OCI-LY1 (cell line): Measurements from ENCODE around the gene B4GALT6.

Experiments
- H2AFZ ChIP-seq: fragments of 200-600 bp; sonication (generic), shearing (Covaris generic); 2 replicates; pipeline ENCODE4 v1.6.0; 2014; ENCODE audit warnings: antibody characterized with exemption, mild to moderate bottlenecking, low read length
- H3F3A ChIP-seq: fragments of 200-600 bp; sonication (generic), shearing (Covaris generic); 2 replicates; pipeline ENCODE4 v1.6.0; 2014; ENCODE audit warnings: mild to moderate bottlenecking, antibody characterized with exemption, low read length, moderate library complexity; ENCODE audit not compliant: insufficient read depth
- H3K27ac ChIP-seq: fragments of 200-600 bp; sonication (generic); 2 replicates; pipeline ENCODE4 v1.5.1; 2014; ENCODE audit warnings: low read length, mixed run types, mild to moderate bottlenecking, low read depth; ENCODE audit not compliant: poor library complexity, severe bottlenecking
- H3K27me3 ChIP-seq: fragments of 200-600 bp; sonication (generic); 2 replicates; pipeline ENCODE4 v1.6.0; 2014; ENCODE audit warnings: antibody characterized with exemption, mild to moderate bottlenecking, low read length, moderate library complexity; ENCODE audit not compliant: insufficient read depth
- H3K36me3 ChIP-seq: fragments of 200-600 bp; sonication (generic); 2 replicates; pipeline ENCODE4 v1.6.1; 2014; ENCODE audit warnings: mild to moderate bottlenecking, antibody characterized with exemption, low read length, moderate library complexity, mixed read lengths; ENCODE audit not compliant: insufficient read depth
- H3K4me1 ChIP-seq: fragments of 200-600 bp; sonication (generic); 2 replicates; pipeline ENCODE4 v1.5.1; 2014; ENCODE audit warnings: mild to moderate bottlenecking, low read length, moderate library complexity; ENCODE audit not compliant: insufficient read depth, severe bottlenecking
- H3K4me2 ChIP-seq: fragments of 200-600 bp; sonication (generic), shearing (Covaris generic); 2 replicates; pipeline ENCODE4 v1.6.1; 2014; ENCODE audit warnings: low read length
- H3K4me3 ChIP-seq: fragments of 200-600 bp; sonication (generic); 2 replicates; pipeline ENCODE4 v1.5.1; 2014; ENCODE audit warnings: low read length, low read depth, mild to moderate bottlenecking, mixed read lengths; ENCODE audit not compliant: poor library complexity, severe bottlenecking
- H3K79me2 ChIP-seq: fragments of 200-600 bp; shearing (Covaris generic); 2 replicates; pipeline ENCODE4 v1.6.1; 2016; ENCODE audit warnings: mixed run types, low read length, mixed read lengths; ENCODE audit not compliant: insufficient read depth
- H3K9ac ChIP-seq: fragments of 200-600 bp; sonication (generic), shearing (Covaris generic); 2 replicates; pipeline ENCODE4 v1.6.1; 2014; ENCODE audit warnings: mild to moderate bottlenecking, low read length, mixed read lengths
- H3K9me2 ChIP-seq: fragments of 200-600 bp; sonication (generic), shearing (Covaris generic); 2 replicates; pipeline ENCODE4 v1.6.1; 2014; ENCODE audit warnings: low read depth, mild to moderate bottlenecking, low read length, mixed read lengths
- H3K9me3 ChIP-seq: fragments of 200-600 bp; shearing (Covaris generic); 2 replicates; pipeline ENCODE4 v1.6.1; 2014; ENCODE audit warnings: low read length, mixed read lengths
- H4K20me1 ChIP-seq: fragments of 200-600 bp; sonication (generic), shearing (Covaris generic); 2 replicates; pipeline ENCODE4 v1.6.0; 2016; ENCODE audit warnings: mild to moderate bottlenecking, low read length; ENCODE audit not compliant: insufficient read depth
- CTCF ChIP-seq: fragments of 200-600 bp; sonication (generic), shearing (Covaris generic); IDR thresholded peaks from 2 replicates; pipeline ENCODE4 v1.5.1; 2017; ENCODE audit warnings: mild to moderate bottlenecking, antibody characterized with exemption, low read length, moderate library complexity, mixed read lengths
- EZH2 ChIP-seq: fragments of 200-600 bp; sonication (generic), shearing (Covaris generic); IDR thresholded peaks from 2 replicates; pipeline ENCODE4 v1.8.0; 2017; ENCODE audit warnings: borderline replicate concordance, mixed run types, mild to moderate bottlenecking, antibody characterized with exemption, low read length, moderate library complexity, mixed read lengths

B4GALT6 gene

DNA sequence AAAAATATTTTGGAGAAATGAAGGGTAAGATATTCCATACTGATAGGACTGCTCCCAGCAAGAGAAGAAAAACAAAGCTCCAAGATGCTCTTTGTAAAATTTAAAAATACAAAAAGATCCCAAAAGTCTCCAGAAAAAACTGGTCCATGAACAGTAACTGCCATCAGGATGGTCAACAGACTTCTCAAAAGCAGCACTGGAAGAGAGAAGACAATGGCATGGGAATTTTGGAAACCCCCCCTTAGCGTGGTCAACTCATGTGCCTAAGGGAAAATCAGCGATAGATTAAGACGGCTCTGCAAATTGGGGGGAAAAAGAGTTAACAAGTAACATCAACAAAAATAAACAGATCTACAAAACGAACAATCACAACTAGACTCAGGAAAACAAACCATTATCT lies 23.6 kb downstream of the B4GALT6 start:
- no peaks in the 10 kb centered on the region for H3F3A ChIP-seq
- no peaks in the 10 kb centered on the region for H3K79me2 ChIP-seq
- TF ChIP-seq EZH2 (no peak), CTCF (no peak)
- no peak overlapping the region for H3K4me3 ChIP-seq
- H3K4me2 ChIP-seq = no peak overlapping the region
- H3K36me3 ChIP-seq = no peaks in the 10 kb centered on the region
- H3K4me1 ChIP-seq = no peaks in the 10 kb centered on the region
- H3K9me2 ChIP-seq = no peaks in the 10 kb centered on the region
- no peaks in the 10 kb centered on the region for H3K27me3 ChIP-seq
- no peak overlapping the region for H3K9ac ChIP-seq
- no peak overlapping the region for H2AFZ ChIP-seq
- no peaks in the 10 kb centered on the region for H3K9me3 ChIP-seq
- no peaks in the 10 kb centered on the region for H4K20me1 ChIP-seq
- H3K27ac ChIP-seq = no peak overlapping the region

DNA sequence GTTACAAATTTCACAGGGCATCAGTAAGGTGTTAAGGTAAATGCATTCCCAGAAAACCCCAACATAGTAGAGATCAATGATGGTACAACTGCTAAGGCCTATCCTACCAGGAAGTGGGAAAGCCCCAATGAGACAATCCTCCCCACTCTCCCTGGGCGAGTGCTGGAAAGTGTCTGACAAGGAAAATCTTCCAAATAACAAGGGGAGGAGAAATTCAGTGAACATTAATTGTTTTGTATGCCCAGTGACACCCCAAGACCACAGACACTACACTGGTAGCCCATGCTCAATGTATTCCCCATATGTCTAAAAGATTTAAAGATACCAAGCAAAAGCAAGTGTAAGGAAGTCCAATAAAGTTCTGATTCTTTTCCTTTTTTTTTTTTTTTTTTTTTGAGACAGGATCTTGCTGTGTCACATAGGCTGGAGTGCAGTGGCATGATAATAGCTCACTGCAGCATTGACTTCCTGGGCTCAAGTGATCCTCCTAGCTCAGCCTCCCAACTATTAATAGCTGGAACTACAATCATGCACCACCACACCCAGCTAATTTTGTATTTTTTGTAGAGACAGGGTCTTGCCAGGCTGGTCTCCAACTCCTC lies 24.7 kb downstream of the B4GALT6 start:
- Histone ChIP-seq H3K36me3 (no peaks in the 10 kb centered on the region), H3K9me3 (no peaks in the 10 kb centered on the region), H3K9me2 (no peaks in the 10 kb centered on the region), H3F3A (no peaks in the 10 kb centered on the region), H4K20me1 (no peaks in the 10 kb centered on the region), H3K27ac (no peak overlapping the region), H3K9ac (no peak overlapping the region), H3K4me2 (no peak overlapping the region), H3K4me3 (no peak overlapping the region), H3K4me1 (no peaks in the 10 kb centered on the region), H2AFZ (no peak overlapping the region), H3K79me2 (no peaks in the 10 kb centered on the region), H3K27me3 (no peaks in the 10 kb centered on the region)
- TF ChIP-seq CTCF (no peak), EZH2 (no peak)

- Histone ChIP-seq H3K79me2 (no peaks in the 10 kb centered on the region), H4K20me1 (no peaks in the 10 kb centered on the region), H3F3A (no peaks in the 10 kb centered on the region), H3K27ac (no peak overlapping the region), H3K4me1 (no peaks in the 10 kb centered on the region), H3K4me3 (no peak overlapping the region), H3K4me2 (no peak overlapping the region), H3K9me2 (no peaks in the 10 kb centered on the region), H3K36me3 (no peaks in the 10 kb centered on the region), H3K27me3 (no peaks in the 10 kb centered on the region), H2AFZ (no peak overlapping the region), H3K9ac (no peak overlapping the region), H3K9me3 (no peaks in the 10 kb centered on the region)
- no peak for TF ChIP-seq CTCF
Observed at GRCh38 chr18:31658670-31659575, 25.5 kb downstream of the B4GALT6 start.
